OCI-LY3 (cell line): ENCODE results near the gene AMDHD2.
"Not testable (repeated sequence)": the region's sequence is repeated elsewhere in the genome, so short reads cannot be mapped to it uniquely, and the experiment has no call there.

Experiments
- H2AFZ ChIP-seq: fragments of 200-600, 300-600 bp; shearing (Covaris generic); 2 replicates; pipeline ENCODE4 v1.6.0; 2014; ENCODE audit warnings: antibody characterized with exemption, low read depth, low read length
- H3K27ac ChIP-seq: fragments of 200-600, 300-600 bp; sonication (generic); 2 replicates; pipeline ENCODE4 v1.5.1; 2014; ENCODE audit warnings: mild to moderate bottlenecking, low read length, moderate library complexity, mixed read lengths
- H3K27me3 ChIP-seq: fragments of 200-600, 300-600 bp; sonication (generic); 2 replicates; pipeline ENCODE4 v1.6.1; 2014; ENCODE audit warnings: low read depth, low read length, mixed read lengths
- H3K36me3 ChIP-seq: fragments of 200-600, 300-600 bp; sonication (generic); replicated peaks from 2 replicates; pipeline ENCODE3; 2014; ENCODE audit warnings: low read depth, low read length, mixed read lengths
- H3K4me1 ChIP-seq: fragments of 300-600, 200-600 bp; sonication (generic); 2 replicates; pipeline ENCODE4 v1.6.1; 2014; ENCODE audit warnings: low read length, mixed read lengths
- H3K4me2 ChIP-seq: fragments of 200-600, 300-600 bp; sonication (generic); 2 replicates; pipeline ENCODE4 v1.6.1; 2014; ENCODE audit warnings: low read length, mixed read lengths
- H3K4me3 ChIP-seq: fragments of 300-600, 200-600 bp; sonication (generic); 2 replicates; pipeline ENCODE4 v1.5.1; 2014; ENCODE audit warnings: antibody characterized with exemption, mild to moderate bottlenecking, low read length, moderate library complexity
- H3K79me2 ChIP-seq: fragments of 300-600, 200-600 bp; shearing (Covaris generic); 2 replicates; pipeline ENCODE4 v1.6.1; 2014; ENCODE audit warnings: mild to moderate bottlenecking, low read length, mixed read lengths
- H3K9ac ChIP-seq: fragments of 300-600, 200-600 bp; shearing (Covaris generic); 2 replicates; pipeline ENCODE4 v1.6.0; 2014; ENCODE audit warnings: mild to moderate bottlenecking, low read length, moderate library complexity
- H3K9me3 ChIP-seq: fragments of 200-600, 300-600 bp; shearing (Covaris generic); 2 replicates; pipeline ENCODE4 v1.6.1; 2014; ENCODE audit warnings: low read length, mixed read lengths; ENCODE audit not compliant: insufficient read depth
- H4K20me1 ChIP-seq: fragments of 200-600, 300-600 bp; sonication (generic); 2 replicates; pipeline ENCODE4 v1.6.1; 2016; ENCODE audit warnings: low read length, mixed read lengths; ENCODE audit not compliant: insufficient read depth
- EZH2phosphoT487 ChIP-seq: fragments of 200-600 bp; shearing (Covaris generic); IDR thresholded peaks from 2 replicates; pipeline ENCODE4 v1.6.1; 2018; ENCODE audit warnings: antibody characterized with exemption, mixed run types, low read depth
- TF ChIP-seq, protein P1 (sequence below): fragments of 200-600, 300-600 bp; sonication (generic); IDR thresholded peaks from 2 replicates; pipeline ENCODE4 v1.5.1; 2014; ENCODE audit warnings: antibody characterized with exemption, low read length, low read depth

Gene AMDHD2

DNA sequence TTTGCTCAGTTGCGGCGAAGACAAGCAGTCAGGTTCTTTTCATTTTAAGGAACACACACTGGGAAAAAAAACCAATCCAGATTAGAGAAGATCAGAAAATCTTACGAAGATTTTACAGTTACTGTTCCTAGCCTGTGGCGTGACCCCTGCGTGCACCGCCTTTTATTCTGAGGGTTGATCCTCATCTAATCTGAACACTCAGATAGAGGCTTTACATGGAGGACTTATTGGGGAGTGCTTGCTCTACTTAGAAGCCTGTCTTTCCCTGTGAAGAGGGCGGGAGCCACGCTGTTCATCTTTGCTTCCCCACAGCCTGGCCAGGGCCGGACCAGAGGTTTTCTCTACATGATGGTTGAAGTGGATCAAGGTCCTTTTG lies 43.8 kb upstream of the AMDHD2 start:
- Histone ChIP-seq H3K4me3 (no peak overlapping the region), H3K27me3 (no peaks in the 10 kb centered on the region), H3K79me2 (peaks cover 11% of the 10 kb centered on the region; the same call in 1 of the 2 replicates), H3K4me1 (peaks cover 6% of the 10 kb centered on the region), H3K36me3 (no peaks in the 10 kb centered on the region), H3K4me2 (peak overlapping the region; percentile 93), H4K20me1 (peaks cover 7% of the 10 kb centered on the region; the same call in 1 of the 2 replicates), H2AFZ (no peak overlapping the region), H3K9me3 (no peaks in the 10 kb centered on the region), H3K27ac (no peak overlapping the region), H3K9ac (no peak overlapping the region)
- TF ChIP-seq, protein P1, sequence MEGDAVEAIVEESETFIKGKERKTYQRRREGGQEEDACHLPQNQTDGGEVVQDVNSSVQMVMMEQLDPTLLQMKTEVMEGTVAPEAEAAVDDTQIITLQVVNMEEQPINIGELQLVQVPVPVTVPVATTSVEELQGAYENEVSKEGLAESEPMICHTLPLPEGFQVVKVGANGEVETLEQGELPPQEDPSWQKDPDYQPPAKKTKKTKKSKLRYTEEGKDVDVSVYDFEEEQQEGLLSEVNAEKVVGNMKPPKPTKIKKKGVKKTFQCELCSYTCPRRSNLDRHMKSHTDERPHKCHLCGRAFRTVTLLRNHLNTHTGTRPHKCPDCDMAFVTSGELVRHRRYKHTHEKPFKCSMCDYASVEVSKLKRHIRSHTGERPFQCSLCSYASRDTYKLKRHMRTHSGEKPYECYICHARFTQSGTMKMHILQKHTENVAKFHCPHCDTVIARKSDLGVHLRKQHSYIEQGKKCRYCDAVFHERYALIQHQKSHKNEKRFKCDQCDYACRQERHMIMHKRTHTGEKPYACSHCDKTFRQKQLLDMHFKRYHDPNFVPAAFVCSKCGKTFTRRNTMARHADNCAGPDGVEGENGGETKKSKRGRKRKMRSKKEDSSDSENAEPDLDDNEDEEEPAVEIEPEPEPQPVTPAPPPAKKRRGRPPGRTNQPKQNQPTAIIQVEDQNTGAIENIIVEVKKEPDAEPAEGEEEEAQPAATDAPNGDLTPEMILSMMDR, result no peak
- no peak for TF ChIP-seq EZH2phosphoT487

DNA sequence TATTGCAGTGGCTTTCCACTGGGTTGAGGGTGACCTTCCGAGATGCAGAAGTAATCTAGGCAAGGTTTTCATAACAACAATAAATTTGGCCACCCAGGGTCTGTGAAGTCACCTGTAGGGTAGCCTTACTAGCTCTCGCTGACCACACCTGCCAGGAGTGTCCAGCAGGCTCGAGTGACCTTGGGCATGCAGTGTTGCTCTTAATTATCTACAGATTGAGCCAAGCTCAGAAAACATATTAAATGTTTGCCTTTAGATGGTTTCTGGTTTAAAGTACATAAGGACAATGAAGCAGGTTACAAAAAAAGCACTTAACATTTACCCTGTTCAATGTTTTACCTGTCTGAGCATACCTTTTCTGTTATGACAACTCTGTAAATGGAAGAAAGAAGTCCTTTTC lies 43.4 kb upstream of the AMDHD2 start:
- Histone ChIP-seq H3K9ac (no peak overlapping the region), H4K20me1 (peaks cover 7% of the 10 kb centered on the region; the same call in 1 of the 2 replicates), H3K36me3 (no peaks in the 10 kb centered on the region), H3K27ac (no peak overlapping the region), H3K4me2 (no peak overlapping the region), H3K4me1 (peaks cover 6% of the 10 kb centered on the region), H3K4me3 (no peak overlapping the region), H2AFZ (no peak overlapping the region), H3K27me3 (no peaks in the 10 kb centered on the region), H3K9me3 (no peaks in the 10 kb centered on the region), H3K79me2 (peaks cover 11% of the 10 kb centered on the region; the same call in 1 of the 2 replicates)
- no peak for TF ChIP-seq EZH2phosphoT487
- TF ChIP-seq, protein P1, result no peak

DNA sequence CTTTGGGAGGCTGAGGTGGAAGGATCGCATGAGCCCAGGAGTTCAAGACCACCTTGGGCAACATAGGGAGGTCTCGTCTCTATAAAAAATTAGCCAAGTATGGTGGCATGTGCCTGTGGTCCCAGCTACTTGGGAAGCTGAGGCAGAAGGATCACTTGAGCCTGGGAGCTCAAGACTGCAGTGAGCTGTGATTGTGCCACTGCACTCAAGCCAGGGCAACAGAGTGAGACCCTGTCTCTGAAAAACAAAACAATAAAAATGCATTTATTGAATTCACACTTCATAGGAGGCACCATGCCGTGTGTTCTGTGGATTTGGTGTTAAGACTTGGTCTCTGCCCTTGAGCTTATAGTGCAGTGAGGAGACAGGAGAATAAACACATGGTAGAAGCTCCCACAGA lies 42.8 kb upstream of the AMDHD2 start:
- TF ChIP-seq, protein P1, result no peak
- no peak for TF ChIP-seq EZH2phosphoT487
- no peak overlapping the region for H3K27ac ChIP-seq
- peaks cover 7% of the 10 kb centered on the region; the same call in 1 of the 2 replicates for H4K20me1 ChIP-seq
- no peaks in the 10 kb centered on the region for H3K9me3 ChIP-seq
- no peak overlapping the region for H2AFZ ChIP-seq
- peaks cover 6% of the 10 kb centered on the region for H3K4me1 ChIP-seq
- no peaks in the 10 kb centered on the region for H3K27me3 ChIP-seq
- no peaks in the 10 kb centered on the region for H3K36me3 ChIP-seq
- peaks cover 11% of the 10 kb centered on the region; the same call in 1 of the 2 replicates for H3K79me2 ChIP-seq
- no peak overlapping the region for H3K4me2 ChIP-seq
- H3K4me3 ChIP-seq, result no peak overlapping the region
- no peak overlapping the region for H3K9ac ChIP-seq

DNA sequence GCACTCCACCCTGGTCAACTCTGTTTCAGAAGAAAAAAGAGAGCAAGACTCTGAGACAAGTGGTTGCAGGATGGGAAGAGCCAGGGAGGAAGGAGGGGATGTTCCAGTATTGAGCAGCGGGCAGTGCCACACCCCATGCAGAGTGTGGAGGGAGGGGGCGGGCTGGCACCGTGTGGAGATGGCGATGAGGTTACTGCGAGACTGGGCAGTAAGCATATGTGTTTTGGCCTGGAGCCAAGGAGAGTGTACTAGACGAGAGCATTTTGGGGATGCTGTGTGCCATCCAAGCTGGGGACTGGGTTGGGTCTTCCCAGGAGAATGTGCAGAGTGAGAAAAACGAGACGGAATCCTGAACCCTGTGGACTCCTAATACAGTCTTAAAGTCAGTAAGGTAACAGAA lies 41.9 kb upstream of the AMDHD2 start:
- H3K79me2 ChIP-seq, result peaks cover 11% of the 10 kb centered on the region; the same call in 1 of the 2 replicates

DNA sequence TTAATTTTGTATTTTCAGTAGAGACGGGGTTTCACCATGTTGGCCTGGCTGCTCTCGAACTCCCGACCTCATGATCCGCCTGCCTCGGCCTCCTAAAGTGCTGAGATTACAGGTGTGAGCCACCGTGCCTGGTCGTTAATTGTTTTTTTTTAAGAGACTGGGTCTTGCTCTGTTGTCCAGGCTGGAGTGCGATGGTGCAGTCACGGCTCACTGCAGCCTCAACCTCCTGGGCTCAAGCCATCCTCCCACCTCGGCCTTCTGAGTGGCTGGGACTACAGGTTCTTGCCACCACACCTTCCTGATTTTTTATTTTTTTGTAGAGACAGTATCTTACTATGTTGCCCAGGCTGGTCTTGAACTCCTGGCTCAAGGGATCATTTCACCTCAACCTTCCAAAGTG lies 40.2 kb upstream of the AMDHD2 start:
- H3K4me2 ChIP-seq, H3K27me3 ChIP-seq, H4K20me1 ChIP-seq, H2AFZ ChIP-seq, H3K4me3 ChIP-seq, H3K4me1 ChIP-seq, H3K27ac ChIP-seq, H3K36me3 ChIP-seq, H3K79me2 ChIP-seq, H3K9me3 ChIP-seq, H3K9ac ChIP-seq: not testable (repeated sequence)

More for the DNA sequence above, 41.9 kb upstream of the AMDHD2 start:
- Histone ChIP-seq H3K36me3 (no peaks in the 10 kb centered on the region), H3K4me2 (no peak overlapping the region), H3K4me3 (no peak overlapping the region), H4K20me1 (peaks cover 7% of the 10 kb centered on the region; the same call in 1 of the 2 replicates), H3K9ac (no peak overlapping the region), H3K27me3 (no peaks in the 10 kb centered on the region), H3K27ac (no peak overlapping the region), H3K9me3 (no peaks in the 10 kb centered on the region), H2AFZ (no peak overlapping the region), H3K4me1 (peaks cover 6% of the 10 kb centered on the region)
- TF ChIP-seq, protein P1, result no peak
- no peak for TF ChIP-seq EZH2phosphoT487
